Smooth muscle cell (in vitro differentiated cells): Measurements from ENCODE around the gene CCL16. TPM values are rescaled to one million over a fixed set of nuclear protein-coding genes. Genes with fewer than 3 reads are reported as not detected.

Experiments used
- DNase-seq: peaks from one replicate; lab custom pipeline; 2025; ENCODE audit not compliant: unreplicated experiment; lab: John Stamatoyannopoulos, UW
- H2AFZ ChIP-seq: fragments of 200-600 bp; sonication (generic); 2 replicates; pipeline ENCODE4 v1.6.0; 2016; ENCODE audit warnings: antibody characterized with exemption, low read depth, mild to moderate bottlenecking
- H3F3A ChIP-seq: fragments of 200-600 bp; sonication (generic); 2 replicates; pipeline ENCODE4 v1.6.0; 2017; ENCODE audit warnings: antibody characterized with exemption, low read depth
- H3K27ac ChIP-seq: fragments of 200-600 bp; sonication (generic); 2 replicates; pipeline ENCODE4 v1.5.1; 2016; ENCODE audit warnings: low read depth, mild to moderate bottlenecking
- H3K27me3 ChIP-seq: fragments of 200-600 bp; sonication (generic); 2 replicates; pipeline ENCODE4 v1.6.1; 2016; ENCODE audit warnings: low read depth, mild to moderate bottlenecking
- H3K36me3 ChIP-seq: fragments of 200-600 bp; sonication (generic); 2 replicates; pipeline ENCODE4 v1.5.1; 2016; ENCODE audit warnings: low read depth
- H3K4me1 ChIP-seq: fragments of 200-600 bp; sonication (generic); 2 replicates; pipeline ENCODE4 v1.5.1; 2016; ENCODE audit warnings: low read depth
- H3K4me2 ChIP-seq: fragments of 200-600 bp; sonication (generic); 2 replicates; pipeline ENCODE4 v1.6.0; 2016; ENCODE audit warnings: mild to moderate bottlenecking
- H3K4me3 ChIP-seq: fragments of 200-600 bp; sonication (generic); 2 replicates; pipeline ENCODE4 v1.5.1; 2016; ENCODE audit warnings: mild to moderate bottlenecking
- H3K79me2 ChIP-seq: fragments of 200-600 bp; sonication (generic); 2 replicates; pipeline ENCODE4 v1.6.0; 2016; ENCODE audit warnings: low read depth, mild to moderate bottlenecking
- H3K9ac ChIP-seq: fragments of 200-600 bp; sonication (generic); 2 replicates; pipeline ENCODE4 v1.6.0; 2016; ENCODE audit warnings: low read depth
- H3K9me3 ChIP-seq: fragments of 200-600 bp; sonication (generic); replicated peaks from 2 replicates; pipeline ENCODE4 v1.5.1; 2016; ENCODE audit warnings: low read depth
- H4K20me1 ChIP-seq: fragments of 200-600 bp; sonication (generic); 2 replicates; pipeline ENCODE4 v1.6.0; 2016; ENCODE audit warnings: low read depth
- CTCF ChIP-seq: fragments of 200-600 bp; sonication (generic); IDR thresholded peaks from 2 replicates; pipeline ENCODE4 v1.5.1; 2017; ENCODE audit warnings: borderline replicate concordance, mild to moderate bottlenecking, antibody characterized with exemption; ENCODE audit not compliant: insufficient read depth, poor library complexity, severe bottlenecking
- WGBS: methylation state at CpG from one replicate; pipeline ENCODE4 v1.1.7; 2016; ENCODE audit warnings: low lambda C conversion rate; 5-methylcytosine and 5-hydroxymethylcytosine counted together
- polyA plus RNA-seq: library from polyadenylated mRNA; unstranded; fragments of >200 nt; fragmentation: Nextera tagmentation; extraction: Ambion mirVana; gene quantifications from 2 replicates; pipeline ENCODE4 v1.2.1, GENCODE V29; 2016
- total RNA-seq: library from RNA; depleted of rRNA; stranded (reverse); fragments of >200 nt; gene quantifications from 2 replicates; pipeline ENCODE4 v1.2.3, GENCODE V29; 2014

Gene CCL16
- total and polyA plus RNA-seq, 2 experiments from 2014 or later: not detected

GRCh38 chr17:35936063-35936462, 45.2 kb downstream of the CCL16 start:
- Histone ChIP-seq H3K4me1 (no peaks in the 10 kb centered on the region), H3K4me2 (no peak overlapping the region), H3K27me3 (no peaks in the 10 kb centered on the region), H2AFZ (no peak overlapping the region), H4K20me1 (no peaks in the 10 kb centered on the region), H3K9me3 (no peaks in the 10 kb centered on the region), H3F3A (no peaks in the 10 kb centered on the region), H3K79me2 (no peaks in the 10 kb centered on the region), H3K4me3 (no peak overlapping the region), H3K36me3 (no peaks in the 10 kb centered on the region), H3K27ac (no peak overlapping the region), H3K9ac (no peak overlapping the region)
- DNase-seq: no peak
- no peak for TF ChIP-seq CTCF
- WGBS: over 99% methylated on average over 5 of the region's 5 CpGs

GRCh38 chr17:35934760-35935159, 46.5 kb downstream of the CCL16 start:
- H3K79me2 ChIP-seq: no peaks in the 10 kb centered on the region
- H3K9me3 ChIP-seq: no peaks in the 10 kb centered on the region
- H3K27me3 ChIP-seq: no peaks in the 10 kb centered on the region
- no peak for TF ChIP-seq CTCF
- H3K4me2 ChIP-seq: no peak overlapping the region
- WGBS: 90% methylated on average over 10 of the region's 10 CpGs
- no peak overlapping the region for H3K4me3 ChIP-seq
- peaks cover 5% of the 10 kb centered on the region for H3K4me1 ChIP-seq
- DNase-seq: no peak
- H3K27ac ChIP-seq: no peak overlapping the region
- H3F3A ChIP-seq: no peaks in the 10 kb centered on the region
- no peak overlapping the region for H3K9ac ChIP-seq
- no peaks in the 10 kb centered on the region for H4K20me1 ChIP-seq
- no peaks in the 10 kb centered on the region for H3K36me3 ChIP-seq
- no peak overlapping the region for H2AFZ ChIP-seq

GRCh38 chr17:35932586-35932985, 48.7 kb downstream of the CCL16 start:
- H3K27ac ChIP-seq: peak overlapping the region; percentile 38
- no peak overlapping the region for H3K4me3 ChIP-seq

More at GRCh38 chr17:35932586-35932985, 48.7 kb downstream of the CCL16 start:
- no peaks in the 10 kb centered on the region for H4K20me1 ChIP-seq
- DNase-seq: no peak
- H3K79me2 ChIP-seq: no peaks in the 10 kb centered on the region
- H3K9me3 ChIP-seq: no peaks in the 10 kb centered on the region
- H3K4me2 ChIP-seq: no peak overlapping the region
- H3K4me1 ChIP-seq: peaks cover 5% of the 10 kb centered on the region
- no peak overlapping the region for H3K9ac ChIP-seq
- no peaks in the 10 kb centered on the region for H3K27me3 ChIP-seq
- no peaks in the 10 kb centered on the region for H3K36me3 ChIP-seq
- H2AFZ ChIP-seq: no peak overlapping the region
- no peak for TF ChIP-seq CTCF
- H3F3A ChIP-seq: no peaks in the 10 kb centered on the region
